Measurements from ENCODE around the gene ADRA2C. TPM values are rescaled to one million over a fixed set of nuclear protein-coding genes. Genes with fewer than 3 reads are reported as not detected.

ADRA2C gene
- total RNA-seq, 1 experiment from 2014 or later = not detected

GRCh38 chr4:3791256-3791655, 25.1 kb downstream of the ADRA2C start:
- H3K27ac ChIP-seq = no peak overlapping the region
- H3K4me3 ChIP-seq = no peak overlapping the region
- no peaks in the 10 kb centered on the region for H3K27me3 ChIP-seq (replicated peaks)
- H3K9me3 ChIP-seq (replicated peaks) = no peaks in the 10 kb centered on the region; the same call in 1 of the 2 replicates
- H3K4me1 ChIP-seq (replicated peaks) = no peaks in the 10 kb centered on the region
- DNase-seq (ENCODE audit: low read depth in 1 of 2, low spot score in 2 of 2) = no peak
- H3K36me3 ChIP-seq = no peaks in the 10 kb centered on the region

GRCh38 chr4:3791910-3792542, 25.8 kb downstream of the ADRA2C start:
- H3K36me3 ChIP-seq = no peaks in the 10 kb centered on the region
- no peak overlapping the region for H3K4me3 ChIP-seq
- H3K27me3 ChIP-seq (replicated peaks) = no peaks in the 10 kb centered on the region
- no peak overlapping the region for H3K27ac ChIP-seq
- no peaks in the 10 kb centered on the region; the same call in 1 of the 2 replicates for H3K9me3 ChIP-seq (replicated peaks)
- H3K4me1 ChIP-seq (replicated peaks) = no peaks in the 10 kb centered on the region
- DNase-seq (ENCODE audit: low read depth in 1 of 2, low spot score in 2 of 2) = no peak

GRCh38 chr4:3792813-3793212, 26.6 kb downstream of the ADRA2C start:
- DNase-seq (ENCODE audit: low read depth in 1 of 2, low spot score in 2 of 2) = no peak
- Histone ChIP-seq H3K27me3 (replicated peaks) (0 out of 2 replicates have a peak, but pooled peaks cover 2% of the 10 kb centered on the region), H3K9me3 (replicated peaks) (no peaks in the 10 kb centered on the region; the same call in 1 of the 2 replicates), H3K4me3 (no peak overlapping the region), H3K4me1 (replicated peaks) (no peaks in the 10 kb centered on the region), H3K36me3 (no peaks in the 10 kb centered on the region), H3K27ac (no peak overlapping the region)

GRCh38 chr4:3793545-3793944, 27.4 kb downstream of the ADRA2C start:
- no peak overlapping the region for H3K4me3 ChIP-seq
- H3K36me3 ChIP-seq = no peaks in the 10 kb centered on the region
- DNase-seq (ENCODE audit: low read depth in 1 of 2, low spot score in 2 of 2) = no peak
- 0 out of 2 replicates have a peak, but pooled peaks cover 2% of the 10 kb centered on the region for H3K27me3 ChIP-seq (replicated peaks)
- no peaks in the 10 kb centered on the region for H3K4me1 ChIP-seq (replicated peaks)
- H3K27ac ChIP-seq = no peak overlapping the region
- no peaks in the 10 kb centered on the region; the same call in 1 of the 2 replicates for H3K9me3 ChIP-seq (replicated peaks)

GRCh38 chr4:3796960-3797359, 30.8 kb downstream of the ADRA2C start:
- H3K36me3 ChIP-seq = no peaks in the 10 kb centered on the region
- no peaks in the 10 kb centered on the region for H3K4me1 ChIP-seq (replicated peaks)
- no peak for DNase-seq (ENCODE audit: low read depth in 1 of 2, low spot score in 2 of 2)
- no peak overlapping the region for H3K27ac ChIP-seq
- H3K27me3 ChIP-seq (replicated peaks) = peaks cover 11% of the 10 kb centered on the region
- H3K4me3 ChIP-seq = no peak overlapping the region
- H3K9me3 ChIP-seq (replicated peaks) = no peaks in the 10 kb centered on the region

GRCh38 chr4:3797831-3798790, 31.9 kb downstream of the ADRA2C start:
- Histone ChIP-seq H3K27ac (no peak overlapping the region), H3K9me3 (replicated peaks) (no peaks in the 10 kb centered on the region), H3K36me3 (no peaks in the 10 kb centered on the region), H3K4me1 (replicated peaks) (no peaks in the 10 kb centered on the region), H3K4me3 (no peak overlapping the region), H3K27me3 (replicated peaks) (peaks cover 11% of the 10 kb centered on the region)
- DNase-seq (ENCODE audit: low read depth in 1 of 2, low spot score in 2 of 2) = no peak

GRCh38 chr4:3799496-3799895, 33.3 kb downstream of the ADRA2C start:
- DNase-seq (ENCODE audit: low read depth in 1 of 2, low spot score in 2 of 2) = no peak
- Histone ChIP-seq H3K4me3 (no peak overlapping the region), H3K9me3 (replicated peaks) (no peaks in the 10 kb centered on the region), H3K27me3 (replicated peaks) (peaks cover 11% of the 10 kb centered on the region), H3K27ac (no peak overlapping the region), H3K36me3 (no peaks in the 10 kb centered on the region), H3K4me1 (replicated peaks) (no peaks in the 10 kb centered on the region)

- no peak for DNase-seq (ENCODE audit: low read depth in 1 of 2, low spot score in 2 of 2)
- Histone ChIP-seq H3K9me3 (replicated peaks) (no peaks in the 10 kb centered on the region), H3K27ac (no peak overlapping the region), H3K27me3 (replicated peaks) (peaks cover 11% of the 10 kb centered on the region), H3K4me1 (replicated peaks) (no peaks in the 10 kb centered on the region), H3K4me3 (no peak overlapping the region), H3K36me3 (no peaks in the 10 kb centered on the region)
Measured at GRCh38 chr4:3800351-3800750, 34.2 kb downstream of the ADRA2C start.

GRCh38 chr4:3801521-3801920, 35.3 kb downstream of the ADRA2C start:
- Histone ChIP-seq H3K27me3 (replicated peaks) (peaks cover 11% of the 10 kb centered on the region), H3K27ac (no peak overlapping the region), H3K9me3 (replicated peaks) (no peaks in the 10 kb centered on the region), H3K4me1 (replicated peaks) (no peaks in the 10 kb centered on the region), H3K4me3 (no peak overlapping the region), H3K36me3 (no peaks in the 10 kb centered on the region)
- no peak for DNase-seq (ENCODE audit: low read depth in 1 of 2, low spot score in 2 of 2)

- Histone ChIP-seq H3K27ac (no peak overlapping the region), H3K4me1 (replicated peaks) (no peaks in the 10 kb centered on the region), H3K27me3 (replicated peaks) (peaks cover 11% of the 10 kb centered on the region), H3K9me3 (replicated peaks) (no peaks in the 10 kb centered on the region), H3K36me3 (no peaks in the 10 kb centered on the region), H3K4me3 (no peak overlapping the region)
- DNase-seq (ENCODE audit: low read depth in 1 of 2, low spot score in 2 of 2) = no peak
Measured at GRCh38 chr4:3801931-3802550, 35.9 kb downstream of the ADRA2C start.

GRCh38 chr4:3802571-3803474, 36.6 kb downstream of the ADRA2C start:
- no peak for DNase-seq (ENCODE audit: low read depth in 1 of 2, low spot score in 2 of 2)
- peaks cover 12% of the 10 kb centered on the region for H3K27me3 ChIP-seq (replicated peaks)
- no peaks in the 10 kb centered on the region for H3K36me3 ChIP-seq

GRCh38 chr4:3803475-3803847, 37.3 kb downstream of the ADRA2C start:
- H3K4me3 ChIP-seq = no peak overlapping the region
- H3K27ac ChIP-seq = no peak overlapping the region
- H3K9me3 ChIP-seq (replicated peaks) = no peaks in the 10 kb centered on the region
- peaks cover 18% of the 10 kb centered on the region for H3K27me3 ChIP-seq (replicated peaks)
- no peaks in the 10 kb centered on the region for H3K36me3 ChIP-seq
- DNase-seq (ENCODE audit: low read depth in 1 of 2, low spot score in 2 of 2) = no peak
- no peaks in the 10 kb centered on the region for H3K4me1 ChIP-seq (replicated peaks)

More at GRCh38 chr4:3802571-3803474, 36.6 kb downstream of the ADRA2C start:
- Histone ChIP-seq H3K4me1 (replicated peaks) (no peaks in the 10 kb centered on the region), H3K9me3 (replicated peaks) (no peaks in the 10 kb centered on the region), H3K27ac (no peak overlapping the region), H3K4me3 (no peak overlapping the region)

GRCh38 chr4:3803946-3804345, 37.8 kb downstream of the ADRA2C start:
- DNase-seq (ENCODE audit: low read depth in 1 of 2, low spot score in 2 of 2) = no peak
- H3K36me3 ChIP-seq = no peaks in the 10 kb centered on the region
- no peaks in the 10 kb centered on the region for H3K9me3 ChIP-seq (replicated peaks)
- no peaks in the 10 kb centered on the region for H3K4me1 ChIP-seq (replicated peaks)
- H3K4me3 ChIP-seq = no peak overlapping the region
- H3K27ac ChIP-seq = no peak overlapping the region
- peaks cover 19% of the 10 kb centered on the region for H3K27me3 ChIP-seq (replicated peaks)
